Measurements from ENCODE around the gene VN1R5. TPM values are rescaled to one million over a fixed set of nuclear protein-coding genes. Genes with fewer than 3 reads are reported as not detected.

VN1R5 gene
- total and polyA plus RNA-seq, 2 donors (not counting 3 experiments of a cell fraction or from before 2014, with no cell fraction given), result not detected

DNA sequence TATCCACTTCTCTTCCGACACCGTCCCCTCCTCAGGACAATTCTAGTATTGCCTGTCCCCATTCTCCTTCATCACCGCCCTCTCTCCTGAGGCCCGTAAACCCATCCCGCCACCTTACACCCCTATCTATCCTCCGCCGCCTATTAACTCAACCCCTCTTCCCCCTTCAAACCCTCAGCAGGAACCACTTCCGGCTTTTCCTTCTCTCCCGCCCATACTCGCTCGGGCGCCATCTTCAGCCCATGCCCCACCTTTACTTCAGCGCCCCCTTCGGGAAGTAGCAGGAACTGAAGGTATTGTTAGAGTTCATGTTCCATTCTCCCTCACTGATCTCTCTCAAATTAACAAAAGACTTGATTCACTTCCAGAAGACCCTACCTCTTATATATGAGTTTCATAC lies 31.6 kb downstream of the VN1R5 start:
- TF ChIP-seq JUN (IDR thresholded peaks at IDR 0.05; ENCODE audit: borderline replicate concordance, insufficient read depth, insufficient read length, low read depth) (no peak), POLR2AphosphoS5 (IDR thresholded peaks at IDR 0.05; ENCODE audit: insufficient read depth, low read depth, low read length) (no peak), FOS (IDR thresholded peaks at IDR 0.05; ENCODE audit: borderline replicate concordance, insufficient read depth, low read length) (no peak), EZH2 (IDR thresholded peaks at IDR 0.05; ENCODE audit: borderline replicate concordance, low read depth, low read length, severe bottlenecking) (no peak), POLR2A (IDR thresholded peaks at IDR 0.05; ENCODE audit: low read depth, low read length) (no peak), MYC (IDR thresholded peaks at IDR 0.05; ENCODE audit: low read depth, low read length) (no peak), GATA2 (IDR thresholded peaks at IDR 0.05; ENCODE audit: insufficient read depth, insufficient read length, low read depth, low read length) (no peak)
- TF ChIP-seq, protein P1, sequence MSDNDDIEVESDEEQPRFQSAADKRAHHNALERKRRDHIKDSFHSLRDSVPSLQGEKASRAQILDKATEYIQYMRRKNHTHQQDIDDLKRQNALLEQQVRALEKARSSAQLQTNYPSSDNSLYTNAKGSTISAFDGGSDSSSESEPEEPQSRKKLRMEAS (IDR thresholded peaks at IDR 0.05; ENCODE audit: insufficient read depth, insufficient read length), result no peak
- TF ChIP-seq, protein P2, sequence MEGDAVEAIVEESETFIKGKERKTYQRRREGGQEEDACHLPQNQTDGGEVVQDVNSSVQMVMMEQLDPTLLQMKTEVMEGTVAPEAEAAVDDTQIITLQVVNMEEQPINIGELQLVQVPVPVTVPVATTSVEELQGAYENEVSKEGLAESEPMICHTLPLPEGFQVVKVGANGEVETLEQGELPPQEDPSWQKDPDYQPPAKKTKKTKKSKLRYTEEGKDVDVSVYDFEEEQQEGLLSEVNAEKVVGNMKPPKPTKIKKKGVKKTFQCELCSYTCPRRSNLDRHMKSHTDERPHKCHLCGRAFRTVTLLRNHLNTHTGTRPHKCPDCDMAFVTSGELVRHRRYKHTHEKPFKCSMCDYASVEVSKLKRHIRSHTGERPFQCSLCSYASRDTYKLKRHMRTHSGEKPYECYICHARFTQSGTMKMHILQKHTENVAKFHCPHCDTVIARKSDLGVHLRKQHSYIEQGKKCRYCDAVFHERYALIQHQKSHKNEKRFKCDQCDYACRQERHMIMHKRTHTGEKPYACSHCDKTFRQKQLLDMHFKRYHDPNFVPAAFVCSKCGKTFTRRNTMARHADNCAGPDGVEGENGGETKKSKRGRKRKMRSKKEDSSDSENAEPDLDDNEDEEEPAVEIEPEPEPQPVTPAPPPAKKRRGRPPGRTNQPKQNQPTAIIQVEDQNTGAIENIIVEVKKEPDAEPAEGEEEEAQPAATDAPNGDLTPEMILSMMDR (IDR thresholded peaks at IDR 0.05; ENCODE audit: extremely low read depth in 1 of 2, insufficient read depth in 1 of 2, low read depth in 1 of 2, low read length in 2 of 2), result no peak
- Histone ChIP-seq H3K4me1 (ENCODE audit: control insufficient read depth, extremely low read depth, insufficient read depth, low read length) (no peaks in the 10 kb centered on the region), H3K9ac (replicated peaks; ENCODE audit: extremely low read depth, insufficient read depth, low read length) (no peak overlapping the region), H3K27me3 (ENCODE audit: control insufficient read depth in 2 of 2, insufficient read depth in 2 of 2, low read length in 2 of 2) (no peaks in the 10 kb centered on the region), H3K27ac (ENCODE audit: insufficient read depth, low read depth, low read length) (no peak overlapping the region), H3K4me2 (ENCODE audit: insufficient read depth, low read length) (no peak overlapping the region), H4K20me1 (replicated peaks; ENCODE audit: control insufficient read depth, extremely low read depth, insufficient read depth, low read length) (no peaks in the 10 kb centered on the region), H3K9me1 (replicated peaks; ENCODE audit: control insufficient read depth, extremely low read depth, insufficient read depth, low read length) (no peaks in the 10 kb centered on the region), H3K9me3 (replicated peaks; ENCODE audit: control insufficient read depth, insufficient read depth, low read length) (no peaks in the 10 kb centered on the region), H2AFZ (ENCODE audit: low read depth, low read length) (no peak overlapping the region), H3K4me3 (replicated peaks in 1 of 3; ENCODE audit: insufficient read depth in 1 of 3, low read depth in 1 of 3, low read length in 3 of 3) (no peak overlapping the region), H3K36me3 (ENCODE audit: control insufficient read depth in 2 of 2, extremely low read depth in 1 of 2, insufficient read depth in 2 of 2, low read length in 2 of 2) (no peaks in the 10 kb centered on the region), H3K79me2 (ENCODE audit: control insufficient read depth, insufficient read depth, low read length) (no peaks in the 10 kb centered on the region)
- dilution Hi-C loops (cut with MboI; ENCODE audit: extremely low pct_ligation_motif_present, low sequenced_read_pairs) (no loop called here), intact Hi-C loops (cut with micrococcal nuclease) (no loop called here)
- no TSS peak for BruUV-seq (replicated peaks)
- no peak for FAIRE-seq
- ChIA-PET POLR2A (no interaction called here), CTCF (no interaction called here)
- no peak for DNase-seq (ENCODE audit: low read depth, low spot score)

Measured in endothelial cell of umbilical vein (primary cell).